Body of pancreas (tissue), 4 donors: ENCODE measurements around the gene PREX1. TPM values are rescaled to one million over a fixed set of nuclear protein-coding genes. Genes with fewer than 3 reads are reported as not detected.

ENCODE experiments used
- ATAC-seq: fragments of 150-250 bp; one replicate; pipeline ENCODE4 v1.9.1; 2016
- DNase-seq, 4 donors: peaks; one replicate each; pipeline ENCODE4 v3.0.0-alpha.2; 2019
- H3K27ac ChIP-seq, 4 donors: fragments of 200-600 bp; sonication (generic); 1 replicate in 3 of 4; 2 replicates in 1 of 4; pipeline versions ENCODE4 v1.5.1 to v1.6.1; 2016 to 2019; ENCODE audit warnings: mild to moderate bottlenecking in 1 of 4, mixed read lengths in 1 of 4, moderate library complexity in 1 of 4
- H3K27me3 ChIP-seq, 2 donors: fragments of 200-600 bp; sonication (generic); one replicate each; pipeline ENCODE4 v1.6.0; 2016; ENCODE audit warnings: mild to moderate bottlenecking in 1 of 2
- H3K36me3 ChIP-seq, 2 donors: fragments of 200-600 bp; sonication (generic); replicated peaks in 1 of 2; 2 replicates each; pipeline ENCODE4 v1.5.1; 2016; ENCODE audit warnings: low read depth in 2 of 2; ENCODE audit not compliant: insufficient read depth in 1 of 2
- H3K4me1 ChIP-seq: fragments of 200-600 bp; sonication (generic); one replicate; pipeline ENCODE4 v1.6.0; 2016
- H3K4me3 ChIP-seq, 2 donors: fragments of 200-600 bp; sonication (generic); 1 replicate in 1 of 2; 2 replicates in 1 of 2; pipeline ENCODE4 v1.5.1; 2016 to 2019
- H3K9me3 ChIP-seq, 3 donors: fragments of 200-600 bp; sonication (generic); 1 replicate in 2 of 3; 2 replicates in 1 of 3; pipeline ENCODE4 v1.5.1; 2016
- CTCF ChIP-seq, 7 experiments: fragments of 450-650 bp in 4 of 7; fragments of 200-600 bp in 3 of 7; sonication (generic) in 3 of 7; IDR thresholded peaks; one replicate each; pipeline ENCODE4 v1.5.1; 2016 to 2019; ENCODE audit warnings: antibody characterized with exemption in 7 of 7
- POLR2A ChIP-seq, 3 donors: fragments of 450-650 bp; IDR thresholded peaks; one replicate each; pipeline ENCODE4 v1.6.1; 2016; ENCODE audit warnings: antibody characterized with exemption in 3 of 3, mild to moderate bottlenecking in 2 of 3
- WGBS, 2 donors: methylation state at CpG; one replicate each; pipeline ENCODE4 v1.1.5; 2017; 5-methylcytosine and 5-hydroxymethylcytosine counted together
- intact Hi-C: fragments of 100-400 bp; cut with DNase I; formaldehyde crosslinking; loops from one replicate; pipeline ENCODE4 v1.15.1; 2023
- total RNA-seq, 2 donors: library from RNA; depleted of rRNA; stranded (reverse); fragments of >200 nt; gene quantifications; one replicate each; pipeline ENCODE4 v1.1.0, GENCODE V29; 2016

Gene PREX1
- total RNA-seq, 2 donors from 2014 or later: 9.1 to 14.5 TPM

- H3K4me3 ChIP-seq: no peak overlapping the region
- ATAC-seq: no peak
- no peaks in the 10 kb centered on the region for H3K9me3 ChIP-seq
- peaks cover 12% of the 10 kb centered on the region for H3K4me1 ChIP-seq
- no peaks in the 10 kb centered on the region for H3K27me3 ChIP-seq
- no peaks in the 10 kb centered on the region for H3K36me3 ChIP-seq
- H3K27ac ChIP-seq: no peak overlapping the region
- TF ChIP-seq POLR2A (IDR thresholded peaks at IDR 0.05) (no peak), CTCF (IDR thresholded peaks at IDR 0.05) (no peak)
- intact Hi-C loops: loop anchor here (5.0 to 10.0 kb wide), 2 partner anchors 838 to 945 kb away; partner anchors contain the start of gene SULF2
- DNase-seq: no peak
- 23 to 33% methylated on average over 11 of the region's 11 CpGs for WGBS, 2 donors
Measured at GRCh38 chr20:48622421-48622820, 205.4 kb downstream of the PREX1 start.

GRCh38 chr20:48621376-48622078 is 206.3 kb downstream of the PREX1 start:
- Histone ChIP-seq H3K27me3 (no peaks in the 10 kb centered on the region), H3K27ac (no peak overlapping the region), H3K4me3 (no peak overlapping the region), H3K4me1 (peaks cover 12% of the 10 kb centered on the region), H3K36me3 (no peaks in the 10 kb centered on the region), H3K9me3 (no peaks in the 10 kb centered on the region)
- no peak for DNase-seq
- WGBS, 2 donors: 42 to 49% methylated on average over 20 to 23 of the region's 23 CpGs
- intact Hi-C loops: loop anchor here (5.0 to 10.0 kb wide), 2 partner anchors 837 to 944 kb away; partner anchors contain the start of gene SULF2
- TF ChIP-seq CTCF (IDR thresholded peaks at IDR 0.05): no peak
- no peak for TF ChIP-seq POLR2A (IDR thresholded peaks at IDR 0.05)
- ATAC-seq: no peak

- intact Hi-C loops: loop anchor here (5.0 to 10.0 kb wide), 2 partner anchors 836 to 943 kb away; partner anchors contain the start of gene SULF2
- ATAC-seq: peak; percentile 94
- WGBS, 2 donors: 3 to 6% methylated on average over 20 to 26 of the region's 26 CpGs
Measured at GRCh38 chr20:48620507-48621375, 207.1 kb downstream of the PREX1 start.

GRCh38 chr20:48620154-48620506 is 207.7 kb downstream of the PREX1 start:
- 46 to 47% methylated on average over 8 of the region's 8 CpGs for WGBS, 2 donors
- Histone ChIP-seq H3K4me1 (peaks cover 12% of the 10 kb centered on the region), H3K9me3 (no peaks in the 10 kb centered on the region), H3K27ac (no peak overlapping the region), H3K36me3 (no peaks in the 10 kb centered on the region), H3K4me3 (no peak overlapping the region), H3K27me3 (no peaks in the 10 kb centered on the region)
- TF ChIP-seq CTCF (IDR thresholded peaks at IDR 0.05) (no peak), POLR2A (IDR thresholded peaks at IDR 0.05) (no peak)
- intact Hi-C loops: loop anchor here (5.0 to 10.0 kb wide), 2 partner anchors 835 to 943 kb away; partner anchors contain the start of gene SULF2
- ATAC-seq (no peak), DNase-seq (peak in 1 of 4 donors; percentile 19)

More at GRCh38 chr20:48620507-48621375, 207.1 kb downstream of the PREX1 start:
- H3K4me3 ChIP-seq: no peak overlapping the region
- H3K4me1 ChIP-seq: peaks cover 12% of the 10 kb centered on the region
- peak; percentile 90 to 93 (median 92) for DNase-seq
- no peaks in the 10 kb centered on the region for H3K36me3 ChIP-seq
- TF ChIP-seq CTCF (IDR thresholded peaks at IDR 0.05) (peak; percentile 73 to 97 (median 90)), POLR2A (IDR thresholded peaks at IDR 0.05) (no peak)
- no peaks in the 10 kb centered on the region for H3K27me3 ChIP-seq
- no peak overlapping the region for H3K27ac ChIP-seq
- no peaks in the 10 kb centered on the region for H3K9me3 ChIP-seq
